Thymus (tissue), 11 donors: ENCODE data around the gene TTC29. TPM values are rescaled to one million over a fixed set of nuclear protein-coding genes. Genes with fewer than 3 reads are reported as not detected.
"Not testable (repeated sequence)": the region's sequence is repeated elsewhere in the genome, so short reads cannot be mapped to it uniquely, and the experiment has no call there.

Experiments
- DNase-seq, 9 donors: peaks; one replicate each; pipeline ENCODE4 v3.0.0-alpha.2; 2013; ENCODE audit warnings: low spot score in 9 of 9, low read depth in 6 of 9, missing footprints in 1 of 9
- H3K27ac ChIP-seq, 2 donors: one replicate each; pipeline ENCODE4 v1.5.1; 2013; ENCODE audit warnings: control low read depth in 1 of 2, low read depth in 1 of 2, low read length in 1 of 2, mild to moderate bottlenecking in 1 of 2, moderate library complexity in 1 of 2
- H3K27me3 ChIP-seq, 2 donors: one replicate each; pipeline ENCODE4 v1.5.1; 2013; ENCODE audit warnings: low read length in 1 of 2; ENCODE audit not compliant: control insufficient read depth in 2 of 2, insufficient read depth in 1 of 2
- H3K36me3 ChIP-seq, 2 donors: one replicate each; pipeline ENCODE4 v1.5.1; 2013; ENCODE audit warnings: low read length in 1 of 2, mild to moderate bottlenecking in 1 of 2, moderate library complexity in 1 of 2; ENCODE audit not compliant: control insufficient read depth in 2 of 2, insufficient read depth in 2 of 2
- H3K4me1 ChIP-seq, 2 donors: one replicate each; pipeline ENCODE4 v1.5.1; 2013; ENCODE audit warnings: low read length in 2 of 2; ENCODE audit not compliant: control insufficient read depth in 2 of 2, insufficient read depth in 2 of 2
- H3K4me3 ChIP-seq, 2 donors: one replicate each; pipeline ENCODE4 v1.5.1; 2013; ENCODE audit warnings: low read length in 2 of 2, control low read depth in 1 of 2, mild to moderate bottlenecking in 1 of 2
- H3K9me3 ChIP-seq, 2 donors: one replicate each; pipeline ENCODE4 v1.5.1; 2013; ENCODE audit warnings: low read length in 1 of 2, mild to moderate bottlenecking in 1 of 2; ENCODE audit not compliant: control insufficient read depth in 2 of 2, insufficient read depth in 1 of 2
- WGBS: extraction: QIAGEN DNeasy Blood & Tissue Kit; methylation state at CpG from one replicate; pipeline ENCODE4 v1.1.7; 2013; 5-methylcytosine and 5-hydroxymethylcytosine counted together
- polyA plus RNA-seq: library from polyadenylated mRNA; stranded (reverse); fragments of 200-250 nt; gene quantifications from one replicate; pipeline ENCODE4 v1.2.3, GENCODE V29; 2013
- total RNA-seq: library from RNA; stranded (reverse); fragments of 120-200 nt; gene quantifications from one replicate; pipeline ENCODE4 v1.2.4, GENCODE V29; 2013
- donor health status: healthy.

TTC29 gene
- total and polyA plus RNA-seq, 2 donors, result 0.09 to 0.16 TPM

DNA sequence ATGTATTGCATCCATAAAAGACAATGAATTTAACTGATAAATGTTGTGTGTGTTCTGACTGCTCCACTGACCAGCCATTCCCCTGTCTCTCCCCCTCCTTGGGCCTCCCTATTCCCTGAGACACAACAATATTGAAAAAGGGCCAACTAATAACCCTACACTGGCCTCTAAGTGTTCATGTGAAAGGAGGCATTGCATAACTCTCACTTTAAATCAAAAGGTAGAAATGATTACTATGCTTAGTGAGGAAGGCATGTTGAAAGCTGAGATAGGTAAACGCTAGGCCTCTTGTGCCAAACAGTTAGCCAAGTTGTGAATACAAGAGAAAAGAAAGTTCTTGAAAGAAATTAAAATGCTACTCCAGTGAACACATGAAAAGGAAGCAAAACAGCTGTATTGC is 154.2 kb downstream of the TTC29 start:
- no peak overlapping the region for H3K4me3 ChIP-seq
- 94% methylated on average over 1 of the region's 1 CpG for WGBS
- no peaks in the 10 kb centered on the region for H3K27me3 ChIP-seq
- no peaks in the 10 kb centered on the region for H3K4me1 ChIP-seq
- H3K9me3 ChIP-seq, result no peaks in the 10 kb centered on the region
- no peaks in the 10 kb centered on the region for H3K36me3 ChIP-seq
- H3K27ac ChIP-seq, result no peak overlapping the region
- DNase-seq, result no peak

DNA sequence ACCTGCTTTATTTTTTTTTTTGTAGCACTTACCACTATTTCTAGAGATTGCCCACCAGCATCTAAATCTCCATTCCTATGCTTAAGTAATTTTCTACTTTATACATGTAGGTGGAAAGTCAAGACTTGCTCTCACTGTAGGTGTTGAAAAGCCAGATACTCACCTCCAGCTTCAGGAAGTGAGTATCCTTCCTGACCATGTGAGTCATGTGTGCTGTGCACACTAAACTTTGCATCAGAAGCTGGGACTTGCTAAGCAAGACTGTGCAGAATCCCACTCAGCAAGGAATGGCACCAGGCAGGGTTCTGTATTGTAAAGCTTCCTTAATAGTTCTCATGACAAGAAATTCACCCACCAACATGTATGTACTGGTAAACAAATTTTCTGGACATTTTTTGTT is 155.1 kb downstream of the TTC29 start:
- Histone ChIP-seq H3K36me3 (no peaks in the 10 kb centered on the region), H3K27me3 (no peaks in the 10 kb centered on the region), H3K4me3 (no peak overlapping the region), H3K27ac (no peak overlapping the region), H3K4me1 (no peaks in the 10 kb centered on the region), H3K9me3 (no peaks in the 10 kb centered on the region)
- no peak for DNase-seq

DNA sequence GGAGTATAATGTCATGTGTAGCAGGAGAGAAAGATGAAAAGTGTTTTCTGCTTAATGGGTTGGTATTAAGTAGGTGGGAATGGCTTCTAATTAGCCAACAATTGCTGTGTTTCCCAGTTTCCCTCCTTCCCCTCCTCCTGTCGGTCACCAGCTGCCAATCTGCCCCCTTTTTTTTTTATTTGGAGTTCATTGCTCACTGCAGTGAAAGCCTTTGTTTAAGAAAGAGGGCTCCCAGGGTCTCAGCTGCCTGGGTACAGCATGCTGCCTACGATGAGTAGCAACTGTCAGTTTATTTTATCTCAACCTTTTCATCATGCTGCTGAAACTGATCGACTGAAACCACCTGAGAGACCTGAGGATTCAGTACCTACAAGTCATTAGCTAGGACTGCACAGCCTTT is 157.9 kb downstream of the TTC29 start:
- H3K36me3 ChIP-seq, result no peaks in the 10 kb centered on the region
- DNase-seq, result no peak
- H3K9me3 ChIP-seq, result no peaks in the 10 kb centered on the region
- no peaks in the 10 kb centered on the region for H3K27me3 ChIP-seq
- H3K27ac ChIP-seq, result no peak overlapping the region
- WGBS, result 35% methylated on average over 3 of the region's 3 CpGs
- no peak overlapping the region for H3K4me3 ChIP-seq
- H3K4me1 ChIP-seq, result no peaks in the 10 kb centered on the region

- no peaks in the 10 kb centered on the region for H3K36me3 ChIP-seq
- no peak for DNase-seq
- H3K27ac ChIP-seq, result no peak overlapping the region
- no peak overlapping the region for H3K4me3 ChIP-seq
- H3K9me3 ChIP-seq, result no peaks in the 10 kb centered on the region
- 95% methylated on average over 8 of the region's 8 CpGs for WGBS
- H3K27me3 ChIP-seq, result no peaks in the 10 kb centered on the region
- H3K4me1 ChIP-seq, result no peaks in the 10 kb centered on the region
Observed at GRCh38 chr4:146776691-146777090, 169.0 kb downstream of the TTC29 start.

DNA sequence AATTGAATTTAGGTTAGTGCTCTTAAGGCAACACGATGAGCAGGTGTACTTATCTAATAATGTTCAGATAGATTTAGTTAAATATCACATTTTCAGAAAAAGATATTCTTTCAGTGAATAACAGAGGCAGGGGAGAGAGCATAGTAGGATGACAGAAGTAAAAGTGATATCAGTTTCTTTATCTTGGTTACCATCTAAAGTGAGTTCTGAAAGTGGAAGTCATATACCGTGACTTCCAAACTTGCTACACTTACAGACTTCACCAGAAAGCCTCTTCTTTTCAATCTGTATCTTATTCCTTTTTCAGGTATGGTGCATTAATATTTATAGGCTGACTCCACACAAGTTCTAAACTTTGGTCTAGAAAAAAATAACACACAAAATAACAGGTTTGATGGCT is 182.1 kb downstream of the TTC29 start:
- Histone ChIP-seq H3K27ac (no peak overlapping the region), H3K36me3 (no peaks in the 10 kb centered on the region), H3K4me3 (no peak overlapping the region), H3K9me3 (no peaks in the 10 kb centered on the region), H3K4me1 (no peaks in the 10 kb centered on the region), H3K27me3 (no peaks in the 10 kb centered on the region)
- DNase-seq, result no peak
- WGBS, result 83% methylated on average over 2 of the region's 2 CpGs

DNA sequence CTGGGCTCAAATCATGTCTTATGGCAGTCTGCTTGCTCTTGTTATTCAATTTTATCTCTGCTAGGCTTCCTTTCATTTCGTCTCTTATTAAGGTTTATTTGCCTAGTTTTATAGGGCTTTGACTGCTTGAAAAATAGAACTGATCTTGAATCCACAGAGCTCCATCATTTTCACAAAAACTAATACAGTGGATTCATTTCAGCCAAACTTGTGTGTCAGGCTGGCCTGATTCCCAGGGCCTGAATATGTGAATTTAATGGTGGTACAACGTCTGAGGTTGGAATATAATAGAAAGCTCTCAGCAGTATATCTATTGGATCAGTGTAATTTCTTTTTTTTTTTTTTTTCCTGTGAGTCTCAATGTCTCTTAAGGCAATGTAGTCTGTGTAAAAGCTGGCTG is 183.6 kb downstream of the TTC29 start:
- H3K4me3 ChIP-seq, result no peak overlapping the region
- DNase-seq, result no peak
- no peaks in the 10 kb centered on the region for H3K4me1 ChIP-seq
- WGBS, result 86% methylated on average over 2 of the region's 2 CpGs
- no peaks in the 10 kb centered on the region for H3K27me3 ChIP-seq
- no peaks in the 10 kb centered on the region for H3K9me3 ChIP-seq
- H3K36me3 ChIP-seq, result no peaks in the 10 kb centered on the region
- H3K27ac ChIP-seq, result no peak overlapping the region

DNA sequence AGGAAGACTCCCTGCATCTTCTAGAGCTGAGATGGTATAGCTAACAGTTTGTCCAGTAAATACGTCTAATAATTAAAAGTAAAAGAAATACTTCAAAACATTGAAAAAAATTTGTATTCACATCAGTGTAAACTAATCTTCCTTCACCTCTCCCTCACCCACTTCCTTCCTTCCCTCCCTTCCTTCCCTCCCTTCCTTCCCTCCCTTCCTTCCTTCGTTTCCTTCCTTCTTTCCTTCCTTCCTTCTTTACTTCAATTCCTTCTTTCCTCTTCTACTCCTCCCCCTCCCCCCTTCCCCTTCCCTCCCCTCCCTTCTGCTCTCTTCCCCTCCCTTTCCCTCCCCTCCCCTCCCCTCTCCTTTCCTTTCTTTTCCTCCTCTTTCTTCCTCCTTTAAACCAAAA is 203.2 kb downstream of the TTC29 start:
- peak in 3 of 9 donors; percentile 1 to 10 (median 6) for DNase-seq
- H3K4me3 ChIP-seq, result no peak overlapping the region
- WGBS, result 73% methylated on average over 2 of the region's 2 CpGs
- H3K27me3 ChIP-seq, result no peaks in the 10 kb centered on the region
- peaks cover 2 to 4% of the 10 kb centered on the region in 2 donors for H3K9me3 ChIP-seq
- H3K27ac ChIP-seq, result no peak overlapping the region
- H3K4me1 ChIP-seq, result no peaks in the 10 kb centered on the region
- H3K36me3 ChIP-seq, result no peaks in the 10 kb centered on the region

DNA sequence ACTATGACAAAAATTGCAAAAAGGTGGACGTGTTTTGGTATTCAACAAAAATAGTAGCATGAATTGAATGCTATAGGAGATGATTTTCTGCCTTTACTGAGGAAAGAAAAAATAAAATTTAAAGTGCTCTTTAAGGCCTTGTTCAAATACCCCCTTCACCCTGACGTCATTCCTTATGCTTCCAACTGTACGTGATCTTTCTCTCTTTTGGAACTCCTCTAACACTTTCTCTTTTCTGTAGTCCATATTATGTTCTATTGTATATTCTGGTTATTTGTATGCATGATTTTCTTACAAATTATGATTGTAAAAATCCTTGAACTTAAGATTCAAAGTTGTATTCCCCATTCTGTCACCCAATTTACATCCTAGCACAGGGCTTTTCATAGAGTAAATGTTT is 206.5 kb downstream of the TTC29 start:
- H3K9me3 ChIP-seq, result no peaks in the 10 kb centered on the region
- 90% methylated on average over 3 of the region's 3 CpGs for WGBS
- H3K27me3 ChIP-seq, result no peaks in the 10 kb centered on the region
- no peaks in the 10 kb centered on the region for H3K36me3 ChIP-seq
- H3K27ac ChIP-seq, result no peak overlapping the region
- H3K4me1 ChIP-seq, result no peaks in the 10 kb centered on the region
- H3K4me3 ChIP-seq, result no peak overlapping the region
- DNase-seq, result no peak

DNA sequence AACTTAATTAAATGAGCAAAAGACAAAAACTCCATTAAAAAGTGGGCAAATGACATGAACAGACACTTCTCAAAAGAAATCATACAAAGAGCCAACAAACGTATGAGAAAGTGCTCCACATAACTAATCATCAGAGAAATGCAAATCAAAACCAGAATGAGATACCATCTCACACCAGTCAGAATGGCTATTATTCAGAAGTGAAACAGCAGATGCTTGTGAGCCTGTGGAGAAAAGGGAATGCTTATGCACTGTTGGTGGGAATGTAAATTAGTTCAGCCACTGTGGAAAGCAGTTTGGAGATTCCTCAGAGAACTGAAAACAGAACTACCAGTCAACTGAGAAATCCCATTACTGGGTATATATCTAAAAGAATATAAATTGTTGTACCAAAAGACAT is 222.1 kb downstream of the TTC29 start:
- DNase-seq, H3K27me3 ChIP-seq, H3K9me3 ChIP-seq, H3K36me3 ChIP-seq, H3K4me3 ChIP-seq, H3K27ac ChIP-seq, H3K4me1 ChIP-seq: not testable (repeated sequence)
- 62% methylated on average over 1 of the region's 1 CpG for WGBS

DNA sequence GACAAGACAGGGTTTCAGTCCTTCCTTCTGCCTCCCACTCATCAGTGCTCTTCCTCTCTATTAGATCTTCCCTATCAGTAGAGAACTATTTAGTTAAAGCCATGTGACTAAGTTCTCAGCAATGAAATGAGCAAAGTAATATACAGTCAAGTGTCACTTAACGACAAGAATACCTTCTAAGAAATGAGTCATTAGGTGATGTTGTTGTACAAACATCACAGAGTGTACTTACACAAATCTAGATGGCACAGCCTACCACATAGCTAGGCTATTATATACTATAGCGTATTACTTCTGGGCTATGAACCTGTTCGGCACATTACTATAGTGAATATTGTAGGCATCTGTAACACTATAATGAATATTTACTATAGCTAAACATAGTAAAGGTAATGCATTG is 235.7 kb downstream of the TTC29 start:
- Histone ChIP-seq H3K27me3 (no peaks in the 10 kb centered on the region), H3K4me1 (no peaks in the 10 kb centered on the region), H3K36me3 (no peaks in the 10 kb centered on the region), H3K4me3 (no peak overlapping the region), H3K9me3 (no peaks in the 10 kb centered on the region), H3K27ac (no peak overlapping the region)
- WGBS, result 96% methylated on average over 3 of the region's 3 CpGs
- DNase-seq, result no peak
